Thyroid gland (tissue), 4 donors: Measurements from ENCODE around the gene CRTC3. TPM values are rescaled to one million over a fixed set of nuclear protein-coding genes. Genes with fewer than 3 reads are reported as not detected.

Experiments used
- DNase-seq, 2 donors: peaks; one replicate each; pipeline ENCODE4 v3.0.0-alpha.2; 2019
- H3K27ac ChIP-seq, 3 donors: fragments of 200-600 bp; sonication (generic); 1 replicate in 2 of 3; 2 replicates in 1 of 3; pipeline ENCODE4 v1.5.1; 2016 to 2019; ENCODE audit warnings: mild to moderate bottlenecking in 1 of 3, moderate library complexity in 1 of 3
- H3K27me3 ChIP-seq: fragments of 200-600 bp; sonication (generic); one replicate; pipeline ENCODE4 v1.5.1; 2019
- H3K36me3 ChIP-seq, 2 donors: fragments of 200-600 bp; sonication (generic); one replicate each; pipeline ENCODE4 v1.5.1; 2016 to 2019
- H3K4me1 ChIP-seq, 2 donors: fragments of 200-600 bp; sonication (generic); one replicate each; pipeline ENCODE4 v1.5.1; 2017 to 2019
- H3K4me3 ChIP-seq, 3 donors: fragments of 200-600 bp; sonication (generic); replicated peaks in 1 of 3; 1 replicate in 2 of 3; 2 replicates in 1 of 3; pipeline ENCODE4 v1.5.1; 2016; ENCODE audit warnings: mild to moderate bottlenecking in 1 of 3
- H3K9me3 ChIP-seq: fragments of 200-600 bp; sonication (generic); one replicate; pipeline ENCODE4 v1.5.1; 2017
- POLR2A ChIP-seq, 2 donors: fragments of 450-650 bp; IDR thresholded peaks; one replicate each; pipeline ENCODE4 v1.6.1; 2017; ENCODE audit warnings: antibody characterized with exemption in 2 of 2, mild to moderate bottlenecking in 2 of 2, moderate library complexity in 1 of 2
- WGBS, 2 donors: methylation state at CpG; one replicate each; pipeline ENCODE4 v1.1.5; 2017; 5-methylcytosine and 5-hydroxymethylcytosine counted together
- intact Hi-C: fragments of 100-400 bp; cut with DNase I; formaldehyde crosslinking; loops from one replicate; pipeline ENCODE4 v1.15.1; 2023
- total RNA-seq, 4 donors: library from RNA; depleted of rRNA; stranded (reverse); fragments of >200 nt; gene quantifications; one replicate each; pipeline ENCODE4 v1.2.3, GENCODE V29; 2016
- TF ChIP-seq, protein P1 (sequence below), 6 experiments: fragments of 200-600 bp in 3 of 6; fragments of 450-650 bp in 3 of 6; sonication (generic) in 3 of 6; IDR thresholded peaks; one replicate each; pipeline ENCODE4 v1.5.1; 2016 to 2019; ENCODE audit warnings: antibody characterized with exemption in 6 of 6, mild to moderate bottlenecking in 2 of 6, inconsistent platforms in 1 of 6, moderate library complexity in 1 of 6

The CRTC3 gene
- total RNA-seq, 4 donors from 2014 or later = 49.4 to 76.0 (median 62.6) TPM

DNA sequence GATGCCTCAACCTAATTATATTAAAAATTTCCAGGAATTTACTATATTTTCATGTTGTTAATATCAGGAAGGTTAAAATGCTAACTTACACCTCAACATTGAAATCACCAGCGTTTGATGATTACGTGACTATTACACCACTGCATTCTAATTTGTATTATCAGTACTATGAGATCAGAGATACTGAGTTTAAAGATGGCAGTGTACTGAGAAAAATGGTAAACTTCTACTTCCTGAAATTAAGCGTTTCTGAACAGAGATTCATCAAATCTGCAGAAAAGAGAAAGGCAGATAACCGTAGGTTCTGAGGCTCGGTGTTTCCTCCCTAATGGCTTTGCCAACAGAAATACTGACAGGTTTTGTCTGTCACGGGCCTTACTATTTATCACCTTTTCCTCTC is 69.9 kb downstream of the CRTC3 start:
- no peak overlapping the region for H3K27ac ChIP-seq
- intact Hi-C loops = no loop called here
- peaks cover 14 to 39% of the 10 kb centered on the region in 2 donors for H3K4me1 ChIP-seq
- H3K4me3 ChIP-seq = no peak overlapping the region
- WGBS, 2 donors = 84 to 90% methylated on average over 6 of the region's 6 CpGs
- no peaks in the 10 kb centered on the region for H3K27me3 ChIP-seq
- DNase-seq = no peak
- no peaks in the 10 kb centered on the region for H3K9me3 ChIP-seq
- H3K36me3 ChIP-seq = peaks cover 0 to 5% of the 10 kb centered on the region in 2 donors
- no peak for TF ChIP-seq POLR2A (IDR thresholded peaks at IDR 0.05)
- TF ChIP-seq, protein P1, sequence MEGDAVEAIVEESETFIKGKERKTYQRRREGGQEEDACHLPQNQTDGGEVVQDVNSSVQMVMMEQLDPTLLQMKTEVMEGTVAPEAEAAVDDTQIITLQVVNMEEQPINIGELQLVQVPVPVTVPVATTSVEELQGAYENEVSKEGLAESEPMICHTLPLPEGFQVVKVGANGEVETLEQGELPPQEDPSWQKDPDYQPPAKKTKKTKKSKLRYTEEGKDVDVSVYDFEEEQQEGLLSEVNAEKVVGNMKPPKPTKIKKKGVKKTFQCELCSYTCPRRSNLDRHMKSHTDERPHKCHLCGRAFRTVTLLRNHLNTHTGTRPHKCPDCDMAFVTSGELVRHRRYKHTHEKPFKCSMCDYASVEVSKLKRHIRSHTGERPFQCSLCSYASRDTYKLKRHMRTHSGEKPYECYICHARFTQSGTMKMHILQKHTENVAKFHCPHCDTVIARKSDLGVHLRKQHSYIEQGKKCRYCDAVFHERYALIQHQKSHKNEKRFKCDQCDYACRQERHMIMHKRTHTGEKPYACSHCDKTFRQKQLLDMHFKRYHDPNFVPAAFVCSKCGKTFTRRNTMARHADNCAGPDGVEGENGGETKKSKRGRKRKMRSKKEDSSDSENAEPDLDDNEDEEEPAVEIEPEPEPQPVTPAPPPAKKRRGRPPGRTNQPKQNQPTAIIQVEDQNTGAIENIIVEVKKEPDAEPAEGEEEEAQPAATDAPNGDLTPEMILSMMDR (IDR thresholded peaks at IDR 0.05) = no peak

DNA sequence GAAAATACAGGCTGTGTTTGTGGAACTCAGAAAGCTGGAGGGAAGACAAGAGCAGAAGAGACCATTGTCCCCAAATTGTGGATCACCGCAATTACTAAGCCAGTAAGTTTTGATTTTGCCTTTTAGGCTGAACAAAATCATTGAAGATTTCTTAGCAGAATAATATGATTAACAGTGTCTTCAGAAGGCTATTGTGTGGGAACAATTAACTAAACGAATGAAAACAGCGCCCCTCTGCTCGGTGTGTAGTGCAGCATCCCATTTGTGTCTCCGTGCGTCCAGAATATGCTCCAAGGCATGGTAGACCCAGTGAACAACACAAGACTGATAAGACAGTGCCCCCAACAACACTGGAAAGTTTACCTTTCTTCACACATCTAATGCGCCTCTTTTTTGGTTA is 71.2 kb downstream of the CRTC3 start:
- H3K4me3 ChIP-seq = no peak overlapping the region
- peaks cover 11 to 26% of the 10 kb centered on the region in 2 donors for H3K4me1 ChIP-seq
- TF ChIP-seq, protein P1 (IDR thresholded peaks at IDR 0.05) = no peak
- no peak for TF ChIP-seq POLR2A (IDR thresholded peaks at IDR 0.05)
- H3K9me3 ChIP-seq = no peaks in the 10 kb centered on the region
- peaks cover 0 to 5% of the 10 kb centered on the region in 2 donors for H3K36me3 ChIP-seq
- DNase-seq = no peak
- 93 to 96% methylated on average over 7 of the region's 7 CpGs for WGBS, 2 donors
- H3K27me3 ChIP-seq = no peaks in the 10 kb centered on the region
- H3K27ac ChIP-seq = no peak overlapping the region
- intact Hi-C loops = no loop called here

DNA sequence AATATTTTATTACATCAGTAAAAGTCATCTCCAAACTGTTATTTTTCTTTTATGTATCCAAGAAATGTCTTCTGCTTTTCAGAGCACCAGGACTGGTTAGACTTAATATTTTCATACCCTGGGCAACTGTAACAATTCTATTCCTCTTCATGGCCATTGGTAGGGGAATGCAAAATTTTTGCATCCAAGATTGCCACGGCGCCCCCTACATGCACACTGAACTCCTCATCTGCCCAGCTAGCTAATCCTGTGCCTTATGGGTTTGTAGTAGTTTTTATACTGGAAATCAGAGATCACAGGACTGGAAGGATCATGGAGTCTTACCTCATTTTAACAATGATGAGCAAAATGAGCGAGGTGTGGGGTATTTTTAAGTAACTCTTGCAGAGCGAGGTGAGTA is 74.2 kb downstream of the CRTC3 start:
- peak in 1 of 2 donors; percentile 35 for DNase-seq
- Histone ChIP-seq H3K27ac (no peak overlapping the region), H3K36me3 (peaks cover 0 to 5% of the 10 kb centered on the region in 2 donors), H3K4me1 (peaks cover 10 to 21% of the 10 kb centered on the region in 2 donors), H3K9me3 (no peaks in the 10 kb centered on the region), H3K4me3 (no peak overlapping the region), H3K27me3 (no peaks in the 10 kb centered on the region)
- 86 to 92% methylated on average over 4 of the region's 4 CpGs for whole genome bisulfite sequencing, 2 donors
- TF ChIP-seq POLR2A (IDR thresholded peaks at IDR 0.05) = no peak
- TF ChIP-seq, protein P1 (IDR thresholded peaks at IDR 0.05) = peak in 3 of 6 experiments; percentile 7 to 23 (median 15)
- intact Hi-C loops = no loop called here

DNA sequence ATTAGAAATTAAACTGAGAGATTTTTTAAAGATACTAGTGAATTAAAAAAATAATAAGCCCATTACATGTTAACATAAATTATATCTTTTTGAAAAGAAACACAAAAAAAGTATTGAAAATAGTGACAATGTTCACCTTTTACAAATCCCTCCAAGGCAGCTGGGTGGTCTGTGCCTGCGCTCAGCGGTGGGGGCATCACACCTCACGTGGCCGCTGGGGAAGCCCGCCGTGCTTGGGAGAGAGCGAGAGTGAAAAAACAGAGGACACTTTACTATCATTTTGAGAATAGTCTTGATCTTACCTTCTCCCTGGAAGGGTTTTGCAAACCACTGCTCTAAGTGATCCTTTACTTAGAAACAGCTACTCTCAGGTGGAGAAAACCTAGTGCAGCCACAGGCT is 76.9 kb downstream of the CRTC3 start:
- Histone ChIP-seq H3K36me3 (peaks cover 0 to 5% of the 10 kb centered on the region in 2 donors), H3K4me1 (peaks cover 10 to 26% of the 10 kb centered on the region in 2 donors), H3K27ac (peak overlapping the region; percentile 32 to 80 (median 74)), H3K27me3 (no peaks in the 10 kb centered on the region), H3K4me3 (no peak overlapping the region), H3K9me3 (no peaks in the 10 kb centered on the region)
- no peak for DNase-seq
- intact Hi-C loops = no loop called here
- 92 to 93% methylated on average over 7 of the region's 7 CpGs for WGBS, 2 donors
- TF ChIP-seq, protein P1 (IDR thresholded peaks at IDR 0.05) = no peak
- TF ChIP-seq POLR2A (IDR thresholded peaks at IDR 0.05) = no peak

DNA sequence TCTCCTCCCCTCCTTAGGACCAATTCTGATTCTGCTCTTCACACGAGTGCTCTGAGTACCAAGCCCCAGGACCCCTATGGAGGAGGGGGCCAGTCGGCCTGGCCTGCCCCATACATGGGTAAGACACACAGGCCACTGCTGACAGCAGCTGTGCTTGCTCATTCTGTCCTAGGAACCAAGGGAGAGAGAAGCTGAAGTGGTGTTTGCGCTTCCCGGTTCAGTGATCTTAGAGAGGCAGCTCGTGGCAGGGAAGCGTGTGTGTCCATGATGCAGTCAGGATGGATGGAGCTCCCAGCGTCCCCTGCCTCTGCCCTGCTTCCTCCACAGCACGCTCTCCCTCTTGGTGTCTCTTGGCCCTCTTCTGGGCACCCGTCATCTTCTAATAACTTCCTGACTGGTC is 77.6 kb downstream of the CRTC3 start:
- Histone ChIP-seq H3K4me1 (peaks cover 10 to 26% of the 10 kb centered on the region in 2 donors), H3K27me3 (no peaks in the 10 kb centered on the region), H3K4me3 (no peak overlapping the region), H3K36me3 (peaks cover 0 to 5% of the 10 kb centered on the region in 2 donors), H3K27ac (peak overlapping the region; percentile 49 to 80 (median 74)), H3K9me3 (no peaks in the 10 kb centered on the region)
- intact Hi-C loops = no loop called here
- peak; percentile 88 to 90 for DNase-seq
- 27 to 42% methylated on average over 5 to 9 of the region's 9 CpGs for WGBS, 2 donors
- TF ChIP-seq, protein P1 (IDR thresholded peaks at IDR 0.05) = no peak
- TF ChIP-seq POLR2A (IDR thresholded peaks at IDR 0.05) = peak in 1 of 2 donors; percentile 56
